Measurements from ENCODE around the gene WNK4. TPM values are rescaled to one million over a fixed set of nuclear protein-coding genes. Genes with fewer than 3 reads are reported as not detected.

WNK4 gene
- total RNA-seq, 2 donors from 2014 or later = 0.08 TPM; not detected in 1

- Histone ChIP-seq H3K27me3 (peaks cover 17 to 20% of the 10 kb centered on the region in 2 donors), H3K27ac (no peak overlapping the region), H3K9me3 (no peaks in the 10 kb centered on the region), H3K36me3 (peaks cover 21% of the 10 kb centered on the region), H3K4me3 (no peak overlapping the region), H3K4me1 (peaks cover 0 to 18% of the 10 kb centered on the region in 2 donors)
- no peak for TF ChIP-seq CTCF (IDR thresholded peaks at IDR 0.05)
- no peak for DNase-seq (ENCODE audit: low spot score)
Measured at GRCh38 chr17:42782166-42783061, 2.0 kb downstream of the WNK4 start.

- no peak for DNase-seq (ENCODE audit: low spot score)
- peaks cover 17 to 20% of the 10 kb centered on the region in 2 donors for H3K27me3 ChIP-seq
- H3K4me1 ChIP-seq = peaks cover 0 to 18% of the 10 kb centered on the region in 2 donors
- no peak overlapping the region for H3K27ac ChIP-seq
- H3K9me3 ChIP-seq = no peaks in the 10 kb centered on the region
- no peak overlapping the region for H3K4me3 ChIP-seq
- no peak for TF ChIP-seq CTCF (IDR thresholded peaks at IDR 0.05)
- H3K36me3 ChIP-seq = peaks cover 15% of the 10 kb centered on the region
Measured at GRCh38 chr17:42783062-42783790, 2.8 kb downstream of the WNK4 start.

- Histone ChIP-seq H3K9me3 (no peaks in the 10 kb centered on the region), H3K36me3 (peaks cover 10% of the 10 kb centered on the region), H3K27ac (no peak overlapping the region), H3K4me3 (no peak overlapping the region), H3K27me3 (peaks cover 17 to 20% of the 10 kb centered on the region in 2 donors), H3K4me1 (peaks cover 0 to 18% of the 10 kb centered on the region in 2 donors)
- no peak for TF ChIP-seq CTCF (IDR thresholded peaks at IDR 0.05)
- no peak for DNase-seq (ENCODE audit: low spot score)
Measured at GRCh38 chr17:42783791-42784138, 3.4 kb downstream of the WNK4 start.

GRCh38 chr17:42784409-42784808, 4.0 kb downstream of the WNK4 start:
- no peak for DNase-seq (ENCODE audit: low spot score)
- Histone ChIP-seq H3K36me3 (peaks cover 3% of the 10 kb centered on the region), H3K27ac (no peak overlapping the region), H3K9me3 (no peaks in the 10 kb centered on the region), H3K4me3 (no peak overlapping the region), H3K27me3 (peaks cover 17 to 20% of the 10 kb centered on the region in 2 donors), H3K4me1 (peaks cover 0 to 18% of the 10 kb centered on the region in 2 donors)
- no peak for TF ChIP-seq CTCF (IDR thresholded peaks at IDR 0.05)

GRCh38 chr17:42784811-42785592, 4.6 kb downstream of the WNK4 start:
- Histone ChIP-seq H3K9me3 (no peaks in the 10 kb centered on the region), H3K36me3 (no peaks in the 10 kb centered on the region), H3K4me3 (no peak overlapping the region), H3K4me1 (peaks cover 0 to 16% of the 10 kb centered on the region in 2 donors), H3K27me3 (peaks cover 17 to 20% of the 10 kb centered on the region in 2 donors), H3K27ac (no peak overlapping the region)
- DNase-seq (ENCODE audit: low spot score) = no peak
- no peak for TF ChIP-seq CTCF (IDR thresholded peaks at IDR 0.05)

Measured in right atrium auricular region (tissue), 2 donors.